ENCODE data around the gene CASZ1.

DNA sequence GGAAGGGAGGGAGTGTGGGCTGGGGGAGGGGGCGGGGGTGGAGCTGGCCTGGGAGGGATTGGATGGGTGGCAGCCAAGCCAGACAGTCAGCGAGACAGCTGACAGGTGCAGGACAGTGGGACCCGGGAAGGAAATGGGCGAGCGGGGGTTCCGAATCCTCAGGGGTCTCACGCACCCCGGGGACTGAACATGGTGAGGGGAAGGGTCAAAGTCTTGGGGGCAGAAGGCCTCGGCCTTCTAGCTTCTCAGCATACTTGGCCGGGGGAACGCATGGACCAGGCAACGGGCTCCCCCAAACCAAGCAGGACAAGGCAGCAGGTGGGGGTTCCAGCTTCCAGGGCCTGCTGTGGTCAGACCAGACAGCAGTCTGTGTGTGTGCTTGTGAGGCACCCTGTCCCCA lies 23.1 kb downstream of the CASZ1 start:
- TF ChIP-seq, protein P1, sequence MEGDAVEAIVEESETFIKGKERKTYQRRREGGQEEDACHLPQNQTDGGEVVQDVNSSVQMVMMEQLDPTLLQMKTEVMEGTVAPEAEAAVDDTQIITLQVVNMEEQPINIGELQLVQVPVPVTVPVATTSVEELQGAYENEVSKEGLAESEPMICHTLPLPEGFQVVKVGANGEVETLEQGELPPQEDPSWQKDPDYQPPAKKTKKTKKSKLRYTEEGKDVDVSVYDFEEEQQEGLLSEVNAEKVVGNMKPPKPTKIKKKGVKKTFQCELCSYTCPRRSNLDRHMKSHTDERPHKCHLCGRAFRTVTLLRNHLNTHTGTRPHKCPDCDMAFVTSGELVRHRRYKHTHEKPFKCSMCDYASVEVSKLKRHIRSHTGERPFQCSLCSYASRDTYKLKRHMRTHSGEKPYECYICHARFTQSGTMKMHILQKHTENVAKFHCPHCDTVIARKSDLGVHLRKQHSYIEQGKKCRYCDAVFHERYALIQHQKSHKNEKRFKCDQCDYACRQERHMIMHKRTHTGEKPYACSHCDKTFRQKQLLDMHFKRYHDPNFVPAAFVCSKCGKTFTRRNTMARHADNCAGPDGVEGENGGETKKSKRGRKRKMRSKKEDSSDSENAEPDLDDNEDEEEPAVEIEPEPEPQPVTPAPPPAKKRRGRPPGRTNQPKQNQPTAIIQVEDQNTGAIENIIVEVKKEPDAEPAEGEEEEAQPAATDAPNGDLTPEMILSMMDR (IDR thresholded peaks at IDR 0.05): no peak
- TF ChIP-seq POLR2AphosphoS5 (IDR thresholded peaks at IDR 0.05) (no peak), POLR2A (IDR thresholded peaks at IDR 0.05; ENCODE audit: low read depth) (no peak)
